HG03060 (cell line): Measurements from ENCODE around the gene SPATA6.
"Not testable (repeated sequence)": the region's sequence is repeated elsewhere in the genome, so short reads cannot be mapped to it uniquely, and the experiment has no call there.

Experiments used
- ATAC-seq: cut with Tn5 transposase; IDR thresholded peaks from one replicate; pipeline ENCODE4 v1.9.1; 2021; ENCODE audit warnings: low read depth, moderate number of reproducible peaks; ENCODE audit not compliant: unreplicated experiment

Gene SPATA6

GRCh38 chr1:48471691-48472576 lies at the start of gene SPATA6:
SPATA6 (minus strand) TSS chr1:48472204; CDS start chr1:48472008, 196 bp downstream.
- peak; percentile 90 for ATAC-seq

- ATAC-seq = not testable (repeated sequence)
Observed at GRCh38 chr1:48519896-48520295, 47.9 kb upstream of the SPATA6 start.

DNA sequence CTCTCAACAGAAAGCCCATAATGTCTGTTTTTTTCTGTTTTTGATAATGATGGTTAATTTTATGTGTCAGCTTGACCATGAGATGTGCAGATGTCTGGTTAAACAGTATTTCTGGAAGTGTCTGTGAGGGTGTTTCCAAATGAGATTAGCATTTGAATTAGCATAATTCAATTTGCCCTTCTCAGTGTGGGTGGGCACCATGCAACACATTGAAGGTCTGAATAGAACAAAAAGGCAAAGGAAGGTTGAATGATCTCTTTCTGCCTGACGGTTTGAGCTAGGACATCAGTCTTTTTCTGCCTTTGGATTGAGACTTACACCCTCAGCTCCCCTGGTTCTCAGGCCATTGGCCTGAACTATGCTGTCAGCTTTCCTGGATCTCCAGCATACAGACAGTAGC lies 34.9 kb upstream of the SPATA6 start:
- no peak for ATAC-seq

GRCh38 chr1:48500541-48501450 lies 28.8 kb upstream of the SPATA6 start:
- no peak for ATAC-seq

DNA sequence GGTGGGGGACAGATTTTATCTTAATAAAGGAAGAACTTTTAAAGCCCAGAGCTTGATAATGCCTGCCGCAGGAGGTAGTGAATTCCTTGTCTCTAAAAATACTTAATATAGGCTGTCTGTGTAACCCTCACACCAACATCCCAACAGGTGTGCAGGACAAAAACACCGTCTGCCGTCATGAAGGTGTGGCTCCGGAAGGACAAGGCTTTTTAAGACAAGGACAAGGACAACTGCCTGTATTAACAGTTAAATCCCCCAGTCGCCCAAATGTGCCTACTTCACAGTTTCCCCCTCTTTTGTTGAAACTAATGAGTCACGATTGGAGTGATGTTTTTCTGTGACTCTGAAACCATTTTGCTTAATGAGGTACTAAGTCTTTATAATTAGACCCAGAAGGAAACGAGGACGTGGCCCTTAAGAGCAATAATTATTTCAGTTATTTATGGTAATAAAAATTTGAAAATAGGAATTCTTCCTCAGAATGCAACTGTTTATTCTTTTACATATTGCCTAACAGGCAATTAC lies 27.3 kb upstream of the SPATA6 start:
- no peak for ATAC-seq

- ATAC-seq = peak; percentile 73
Observed at GRCh38 chr1:48498096-48498791, 26.2 kb upstream of the SPATA6 start.

GRCh38 chr1:48495911-48496310 lies 23.9 kb upstream of the SPATA6 start:
- ATAC-seq = no peak

DNA sequence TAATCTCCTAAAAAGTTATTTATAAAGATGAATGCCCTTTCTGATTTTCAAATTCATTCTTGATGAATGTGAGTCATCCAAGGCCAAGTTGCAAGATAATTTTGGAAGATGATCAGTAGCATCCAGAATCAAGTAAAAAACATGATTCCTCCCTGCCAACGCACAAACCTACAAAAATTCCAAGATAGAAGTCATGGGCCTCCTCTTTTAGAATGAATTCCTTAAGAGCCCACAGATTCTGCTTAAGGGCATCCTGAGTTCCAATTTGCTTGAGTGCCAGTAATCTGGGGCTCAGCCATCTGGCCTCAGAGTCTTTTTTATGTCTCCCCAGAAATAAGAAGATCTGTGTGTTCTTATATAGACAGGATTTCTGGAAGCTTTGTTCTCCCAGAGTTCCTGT lies 23.2 kb upstream of the SPATA6 start:
- no peak for ATAC-seq

DNA sequence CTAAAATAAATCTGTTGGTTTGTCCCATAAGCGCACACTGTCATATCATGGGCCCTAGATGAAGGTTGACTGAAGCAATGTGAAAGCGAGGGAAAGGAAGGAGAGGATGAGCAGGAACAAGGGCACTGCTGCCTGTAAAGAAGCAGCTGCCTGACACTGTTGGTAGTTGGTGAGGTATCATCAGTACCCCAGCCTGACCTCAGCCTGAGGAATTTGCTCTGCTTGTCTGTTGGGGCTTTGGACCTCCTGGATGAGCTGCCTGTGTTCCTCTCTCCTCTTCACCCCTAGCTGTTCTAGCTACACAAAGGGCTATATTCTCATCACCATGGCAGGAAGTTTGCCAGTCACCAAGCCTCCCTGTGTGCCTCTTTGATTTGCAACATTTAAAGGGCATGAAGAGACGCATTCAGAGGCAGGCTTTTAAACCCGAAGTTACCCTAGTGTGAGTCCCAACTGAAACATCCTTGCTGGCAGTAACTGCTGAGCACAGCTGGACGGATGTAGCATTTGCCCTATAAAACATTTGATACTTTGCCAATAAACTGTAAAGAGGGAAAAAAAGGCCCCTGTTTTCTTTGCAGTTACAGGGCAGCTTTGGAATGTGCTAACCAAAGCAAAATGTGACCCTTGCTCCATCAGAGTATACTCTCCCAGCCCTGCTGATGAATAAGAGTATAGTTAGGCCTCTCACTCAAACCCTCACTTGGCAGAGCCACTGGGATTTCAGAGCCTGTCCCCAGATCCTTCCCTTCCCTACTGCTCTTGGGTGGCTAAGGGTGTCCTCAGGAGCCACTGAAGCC lies 22.2 kb upstream of the SPATA6 start:
- no peak for ATAC-seq

GRCh38 chr1:48493041-48493440 lies 21.0 kb upstream of the SPATA6 start:
- ATAC-seq = no peak

DNA sequence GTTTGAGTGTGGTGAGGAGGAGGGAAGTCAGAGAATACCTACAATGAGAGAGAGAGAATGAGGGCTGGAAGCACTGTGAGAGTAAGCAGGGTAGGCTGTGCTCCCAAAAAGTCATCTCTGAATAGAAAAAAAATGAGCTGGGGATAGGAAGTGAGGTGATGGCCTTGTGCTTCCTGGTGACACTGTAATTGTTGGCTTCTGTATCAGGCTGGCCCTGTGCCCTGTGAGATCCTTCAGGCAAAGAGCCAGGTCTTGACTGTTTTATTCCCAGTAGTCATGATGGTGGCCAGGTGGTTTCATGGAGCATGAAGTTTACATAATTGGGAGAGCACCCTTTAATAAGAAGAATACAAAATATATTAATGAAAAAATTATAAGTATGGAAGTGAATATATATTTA lies 20.4 kb upstream of the SPATA6 start:
- ATAC-seq = no peak

DNA sequence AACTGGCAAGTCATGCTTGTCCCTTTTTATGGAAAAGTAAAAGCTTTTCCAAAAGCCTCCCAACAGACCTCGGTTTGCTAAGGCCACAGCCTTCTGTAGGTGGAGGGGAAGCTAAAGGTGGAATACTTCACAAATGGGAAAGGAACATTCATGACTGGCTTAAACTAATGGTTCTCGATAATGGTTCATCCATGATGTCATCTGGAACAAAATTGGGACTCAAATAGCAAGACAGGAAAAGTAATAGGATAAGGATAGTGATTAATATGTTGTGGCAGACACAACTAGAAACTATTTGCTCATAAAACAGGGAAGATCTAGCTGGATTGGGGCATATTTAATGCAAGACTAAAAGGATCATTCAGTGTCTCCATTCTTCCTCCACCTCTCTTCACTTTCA lies 16.7 kb upstream of the SPATA6 start:
- no peak for ATAC-seq

DNA sequence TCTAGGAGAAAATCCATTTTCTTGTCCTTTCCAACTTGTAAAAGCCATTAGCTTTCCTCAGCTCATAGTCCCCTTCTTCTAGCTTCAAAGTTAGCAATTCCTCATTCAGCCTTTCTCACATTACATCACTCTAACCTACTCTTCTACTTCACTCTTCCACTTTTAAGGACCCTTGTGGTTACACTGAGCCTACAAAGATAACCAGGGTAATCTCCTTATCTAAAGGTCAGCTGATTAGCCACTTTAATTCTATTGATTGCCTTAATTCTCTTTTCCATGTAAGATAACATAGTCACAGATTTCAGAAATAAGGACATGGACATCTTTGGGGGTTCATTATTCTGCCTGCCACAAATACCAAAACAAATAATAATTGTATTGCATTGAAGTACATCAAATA lies 8.5 kb upstream of the SPATA6 start:
- ATAC-seq = no peak

DNA sequence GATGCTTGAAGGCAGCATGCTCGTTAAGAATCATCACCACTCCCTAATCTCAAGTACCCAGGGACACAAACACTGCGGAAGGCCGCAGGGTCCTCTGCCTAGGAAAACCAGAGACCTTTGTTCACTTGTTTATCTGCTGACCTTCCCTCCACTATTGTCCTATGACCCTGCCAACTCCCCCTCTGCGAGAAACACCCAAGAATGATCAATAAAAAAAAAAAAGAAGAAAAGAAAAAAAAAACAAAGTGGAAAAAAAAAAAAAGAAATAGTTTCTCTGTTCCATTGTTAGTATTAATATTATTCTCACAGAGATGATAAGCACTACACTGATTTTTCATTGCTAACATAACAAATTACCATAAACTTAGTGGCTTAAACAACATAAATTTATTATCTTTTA lies 8.0 kb upstream of the SPATA6 start:
- ATAC-seq = not testable (repeated sequence)

- no peak for ATAC-seq
Observed at GRCh38 chr1:48472638-48473037, 634 bp upstream of the SPATA6 start.

DNA sequence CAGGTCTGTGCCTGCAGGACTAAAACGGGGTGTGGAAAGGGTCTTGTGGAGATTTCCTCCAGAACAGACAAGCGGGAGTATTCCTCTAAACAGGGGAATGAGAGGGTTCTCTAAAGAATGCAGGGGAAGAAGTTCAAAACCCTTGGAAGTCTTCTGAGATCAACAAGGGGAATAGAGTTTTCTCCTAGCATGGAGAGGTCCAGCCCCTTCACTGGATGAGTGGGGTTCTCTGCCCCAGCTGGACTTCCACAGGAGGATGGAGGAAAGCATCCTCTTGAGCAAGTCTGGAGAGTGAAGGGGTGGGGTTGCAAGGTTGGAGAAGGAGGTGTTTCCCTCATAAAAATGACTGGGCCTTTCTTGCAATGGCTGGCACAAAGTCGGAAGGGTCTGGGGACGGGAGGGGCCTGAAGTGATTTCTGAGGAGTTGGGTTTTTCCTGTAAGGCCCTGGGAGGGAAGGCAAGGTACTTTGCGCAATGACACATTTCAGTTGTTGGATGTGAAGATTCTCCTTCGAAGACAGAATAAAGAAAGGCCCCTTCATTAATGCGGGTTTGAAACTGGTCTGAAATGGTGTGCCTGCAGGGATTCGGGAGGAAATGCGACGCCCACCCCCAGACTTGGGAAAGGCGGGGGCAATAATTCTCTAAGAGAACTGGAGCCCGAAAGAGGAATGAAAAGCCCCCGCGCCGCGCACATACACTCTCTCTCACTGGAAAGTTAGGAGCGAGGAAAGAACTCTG lies 884 bp downstream of the SPATA6 start:
- ATAC-seq = no peak

GRCh38 chr1:48470481-48470855 lies 1.5 kb downstream of the SPATA6 start:
- no peak for ATAC-seq

DNA sequence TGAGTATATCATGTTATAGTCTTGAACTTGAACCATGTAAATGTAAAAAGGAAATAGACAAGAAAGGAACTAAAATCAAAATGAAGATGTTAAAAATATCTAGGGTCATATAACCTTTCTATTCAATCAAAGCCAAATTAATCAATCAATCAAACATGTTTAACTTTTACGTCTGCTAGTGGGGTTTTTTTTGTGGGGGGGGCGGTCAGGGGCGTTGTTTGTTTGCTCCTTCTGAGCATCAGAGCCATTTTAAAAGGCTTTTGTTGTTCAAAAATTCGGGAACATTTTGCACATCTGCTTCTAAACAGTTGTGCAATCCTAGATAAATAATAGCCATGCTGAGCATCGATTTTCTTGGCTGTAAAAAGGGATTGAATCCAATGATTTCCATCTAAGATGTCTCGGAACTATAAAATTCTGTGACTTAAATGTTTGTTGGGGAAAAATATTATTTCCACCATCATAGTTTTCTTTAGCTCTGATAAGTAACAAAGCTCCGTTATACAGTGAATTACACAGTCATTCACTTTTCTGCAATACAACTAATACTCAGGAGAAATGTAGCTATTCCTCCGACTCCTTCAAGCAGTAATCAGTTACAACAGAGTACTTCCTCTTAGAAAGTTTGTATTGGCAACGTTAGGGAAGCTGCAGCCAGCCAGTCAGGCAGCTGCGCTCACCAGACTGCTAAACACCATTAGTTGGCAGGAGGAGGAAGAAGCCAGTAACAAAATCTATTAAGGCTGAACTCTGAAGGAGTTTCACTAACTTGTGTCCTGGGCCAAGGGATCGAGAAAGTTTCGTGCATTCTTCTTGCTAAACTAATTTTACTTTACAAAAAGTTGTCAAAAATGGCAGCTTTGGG lies 2.2 kb downstream of the SPATA6 start:
- no peak for ATAC-seq
